ENCODE measurements around the gene A4GALT.

The A4GALT gene

DNA sequence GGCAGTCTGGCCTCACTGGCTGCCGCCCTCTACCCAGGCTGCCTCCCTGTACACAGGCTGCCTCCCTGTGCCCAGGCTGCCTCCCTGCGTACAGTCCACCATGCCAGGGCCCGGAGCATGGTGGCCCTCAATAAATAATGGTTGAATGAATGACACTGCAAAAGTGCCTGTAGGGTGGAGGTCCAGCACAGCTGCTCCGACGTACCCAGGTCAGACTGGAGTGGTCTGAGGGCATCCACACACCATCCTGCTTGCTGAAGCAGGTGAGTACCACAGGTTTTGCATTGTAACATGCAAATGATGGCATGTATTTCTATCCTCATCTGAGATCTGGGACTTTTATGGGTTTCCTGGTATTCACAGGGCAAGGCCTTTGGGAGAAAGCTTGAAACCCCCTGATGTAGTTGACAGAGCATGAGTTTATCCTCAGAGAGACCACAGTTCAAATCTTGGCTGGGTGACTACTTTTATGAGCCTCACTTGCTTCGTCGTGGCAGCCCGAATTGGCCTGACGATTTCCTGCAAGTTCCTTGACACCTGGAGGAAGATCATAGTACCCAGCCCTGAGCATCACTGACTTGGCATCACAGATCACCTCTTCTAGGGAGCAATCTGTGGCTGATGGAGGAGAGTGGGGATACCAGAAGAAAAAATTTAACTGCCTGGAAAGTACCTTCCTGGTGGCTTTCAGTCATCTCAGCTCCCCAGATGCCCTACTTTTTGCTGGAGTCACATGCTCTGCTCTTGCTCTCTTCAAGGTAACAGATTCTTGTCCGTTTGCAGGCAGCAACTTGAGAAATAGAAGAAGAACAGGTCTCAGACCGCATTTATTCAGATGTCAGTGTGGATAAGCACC, 55.5 kb downstream of the A4GALT start:
- DNase-seq (ENCODE audit: insufficient read length, low spot score) (no peak), FAIRE-seq (no peak)
- TF ChIP-seq, protein P1, sequence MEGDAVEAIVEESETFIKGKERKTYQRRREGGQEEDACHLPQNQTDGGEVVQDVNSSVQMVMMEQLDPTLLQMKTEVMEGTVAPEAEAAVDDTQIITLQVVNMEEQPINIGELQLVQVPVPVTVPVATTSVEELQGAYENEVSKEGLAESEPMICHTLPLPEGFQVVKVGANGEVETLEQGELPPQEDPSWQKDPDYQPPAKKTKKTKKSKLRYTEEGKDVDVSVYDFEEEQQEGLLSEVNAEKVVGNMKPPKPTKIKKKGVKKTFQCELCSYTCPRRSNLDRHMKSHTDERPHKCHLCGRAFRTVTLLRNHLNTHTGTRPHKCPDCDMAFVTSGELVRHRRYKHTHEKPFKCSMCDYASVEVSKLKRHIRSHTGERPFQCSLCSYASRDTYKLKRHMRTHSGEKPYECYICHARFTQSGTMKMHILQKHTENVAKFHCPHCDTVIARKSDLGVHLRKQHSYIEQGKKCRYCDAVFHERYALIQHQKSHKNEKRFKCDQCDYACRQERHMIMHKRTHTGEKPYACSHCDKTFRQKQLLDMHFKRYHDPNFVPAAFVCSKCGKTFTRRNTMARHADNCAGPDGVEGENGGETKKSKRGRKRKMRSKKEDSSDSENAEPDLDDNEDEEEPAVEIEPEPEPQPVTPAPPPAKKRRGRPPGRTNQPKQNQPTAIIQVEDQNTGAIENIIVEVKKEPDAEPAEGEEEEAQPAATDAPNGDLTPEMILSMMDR (IDR thresholded peaks at IDR 0.05; ENCODE audit: insufficient read depth, missing control alignments), result no peak

DNA sequence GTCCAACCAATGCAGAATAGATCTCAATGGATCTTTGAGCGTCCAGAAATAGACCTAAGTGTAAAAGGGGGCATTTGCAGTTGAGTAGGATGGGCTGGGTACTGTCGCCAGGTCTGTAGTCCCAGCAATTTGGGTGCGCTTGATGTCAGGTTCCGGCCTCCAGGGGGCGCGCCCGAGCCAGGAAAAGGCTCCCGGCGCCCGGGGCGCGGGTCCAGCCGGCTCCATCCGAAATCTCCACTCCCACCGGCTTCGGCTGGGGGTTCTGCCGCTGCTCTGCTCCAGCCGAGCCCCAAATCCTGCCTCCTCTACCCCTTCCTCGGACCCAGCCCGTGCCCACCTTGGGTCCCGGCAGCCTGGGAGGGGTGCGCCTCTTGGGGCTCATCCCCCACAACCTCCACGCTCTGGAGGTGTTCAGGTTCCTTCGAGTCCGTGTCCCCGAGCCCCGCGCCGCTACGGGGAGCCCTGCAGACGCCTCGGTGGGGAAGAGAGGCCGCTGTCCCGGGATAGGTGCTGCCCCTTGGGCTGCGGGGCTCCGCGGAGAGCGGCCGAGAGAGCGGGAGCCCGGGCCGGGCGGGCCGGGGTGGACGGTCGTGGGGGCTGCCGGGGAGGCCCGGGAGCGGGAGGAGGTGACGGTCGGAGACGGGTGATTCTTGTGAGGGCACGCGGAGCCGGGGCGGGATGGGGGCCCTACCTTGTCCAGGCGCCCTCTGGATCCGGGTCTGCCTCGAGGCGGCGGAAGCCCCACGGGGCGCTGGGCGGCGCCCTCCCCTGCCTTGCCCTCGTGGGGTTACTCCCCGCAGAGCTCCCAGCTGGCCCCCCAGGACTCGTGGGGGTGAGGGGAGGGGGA, 58.5 kb downstream of the A4GALT start:
- DNase-seq (ENCODE audit: insufficient read length, low spot score) (peak; percentile 65), FAIRE-seq (no peak)
- TF ChIP-seq, protein P1 (IDR thresholded peaks at IDR 0.05; ENCODE audit: insufficient read depth, missing control alignments), result peak; percentile 65

DNA sequence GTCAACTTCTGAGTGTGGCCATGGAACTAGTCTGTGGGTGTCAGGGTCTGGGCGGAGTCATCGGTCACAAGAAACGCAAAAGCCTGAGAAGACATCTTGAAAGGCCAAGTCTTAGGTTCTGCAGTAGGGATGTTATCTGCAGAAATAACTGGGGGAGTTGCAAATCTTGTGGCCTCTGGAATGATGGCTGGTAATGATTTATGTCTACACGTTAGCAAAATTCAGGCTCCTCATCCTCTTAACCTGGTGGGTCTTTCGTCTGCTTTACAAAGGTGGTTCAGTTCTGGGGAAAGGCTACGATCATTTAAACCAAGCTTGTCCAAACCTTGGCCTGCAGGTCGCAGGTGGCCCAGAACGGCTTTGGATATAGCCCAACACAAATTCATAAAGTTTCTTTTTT, 64.1 kb downstream of the A4GALT start:
- no peak for FAIRE-seq
- DNase-seq (ENCODE audit: insufficient read length, low spot score), result no peak
- TF ChIP-seq, protein P1 (IDR thresholded peaks at IDR 0.05; ENCODE audit: insufficient read depth, missing control alignments), result no peak

DNA sequence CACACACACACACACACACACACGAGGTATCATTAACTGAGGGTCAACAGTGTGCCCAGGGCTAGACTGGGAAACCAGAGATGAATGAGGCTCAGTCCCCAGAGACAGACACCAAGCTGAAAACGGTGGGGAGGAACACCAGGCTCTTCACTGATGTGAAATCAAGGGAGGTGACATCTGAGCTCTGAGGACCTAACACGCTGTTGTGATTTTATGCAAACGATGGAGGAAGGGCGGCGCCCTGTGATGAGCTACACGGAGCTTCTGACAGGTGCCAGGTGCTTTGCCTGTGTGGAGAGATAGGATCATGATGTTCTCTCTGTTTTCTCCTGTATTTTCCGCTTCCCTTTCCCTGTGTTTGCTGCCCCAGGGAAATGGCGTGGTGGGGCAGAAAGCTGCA, 65.0 kb downstream of the A4GALT start:
- TF ChIP-seq, protein P1 (IDR thresholded peaks at IDR 0.05; ENCODE audit: insufficient read depth, missing control alignments), result no peak
- no peak for DNase-seq (ENCODE audit: insufficient read length, low spot score)
- no peak for FAIRE-seq

DNA sequence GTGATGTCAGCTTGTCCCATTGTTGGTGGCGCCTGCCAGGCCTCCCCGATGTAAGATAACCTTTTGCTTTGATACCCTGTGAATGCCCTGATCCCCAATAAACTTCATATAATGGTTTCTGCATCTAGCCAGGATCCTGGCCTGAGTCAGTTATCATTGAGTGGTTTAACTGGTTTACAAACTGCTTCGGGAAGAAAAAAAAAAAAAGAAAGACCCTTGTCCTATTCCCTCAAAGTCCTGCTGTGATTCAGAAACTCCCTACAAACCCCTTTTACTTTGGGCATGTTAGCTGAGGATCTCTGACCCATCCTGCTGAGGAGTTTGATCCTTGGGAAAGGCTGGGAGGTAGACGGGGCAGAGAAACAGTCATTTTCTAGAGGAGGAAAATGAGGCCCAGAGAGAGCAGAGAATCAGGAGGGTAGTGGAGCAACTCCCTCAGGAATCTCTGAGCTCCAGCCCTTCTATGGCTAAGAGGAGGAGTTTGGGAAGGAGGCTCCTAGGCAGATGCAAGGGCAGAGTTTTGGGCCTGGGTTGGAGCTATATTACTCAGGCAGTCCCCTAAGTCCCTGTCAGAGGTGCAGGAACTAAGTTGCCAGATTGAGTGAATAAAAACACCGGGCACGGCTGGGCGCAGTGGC, 66.1 kb downstream of the A4GALT start:
- FAIRE-seq (no peak), DNase-seq (ENCODE audit: insufficient read length, low spot score) (no peak)
- TF ChIP-seq, protein P1 (IDR thresholded peaks at IDR 0.05; ENCODE audit: insufficient read depth, missing control alignments), result no peak

DNA sequence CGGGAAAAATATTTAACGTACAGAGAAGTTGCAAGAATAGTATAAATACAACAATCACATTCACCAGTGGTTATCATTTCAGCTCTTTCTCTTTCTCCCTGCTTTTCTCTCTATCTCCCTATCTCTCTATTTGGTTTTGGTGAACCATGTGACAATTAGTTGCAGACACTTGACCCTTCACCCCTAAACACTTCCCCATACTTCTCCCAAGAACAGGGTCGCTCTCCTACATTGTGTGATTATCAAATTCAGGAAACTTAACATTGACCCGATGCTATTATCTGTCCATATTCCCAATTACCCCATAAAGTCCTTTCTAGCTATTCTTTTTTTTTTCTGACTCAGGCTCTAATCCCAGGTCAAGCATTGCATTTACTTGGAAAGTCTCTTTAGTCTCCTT, 66.7 kb downstream of the A4GALT start:
- DNase-seq (ENCODE audit: insufficient read length, low spot score) (no peak), FAIRE-seq (no peak)
- TF ChIP-seq, protein P1 (IDR thresholded peaks at IDR 0.05; ENCODE audit: insufficient read depth, missing control alignments), result no peak
